ENCODE measurements around the gene E4F1. TPM values are rescaled to one million over a fixed set of nuclear protein-coding genes. Genes with fewer than 3 reads are reported as not detected.

Gene E4F1
- total RNA-seq, 1 donor from 2014 or later = 18.7 TPM

DNA sequence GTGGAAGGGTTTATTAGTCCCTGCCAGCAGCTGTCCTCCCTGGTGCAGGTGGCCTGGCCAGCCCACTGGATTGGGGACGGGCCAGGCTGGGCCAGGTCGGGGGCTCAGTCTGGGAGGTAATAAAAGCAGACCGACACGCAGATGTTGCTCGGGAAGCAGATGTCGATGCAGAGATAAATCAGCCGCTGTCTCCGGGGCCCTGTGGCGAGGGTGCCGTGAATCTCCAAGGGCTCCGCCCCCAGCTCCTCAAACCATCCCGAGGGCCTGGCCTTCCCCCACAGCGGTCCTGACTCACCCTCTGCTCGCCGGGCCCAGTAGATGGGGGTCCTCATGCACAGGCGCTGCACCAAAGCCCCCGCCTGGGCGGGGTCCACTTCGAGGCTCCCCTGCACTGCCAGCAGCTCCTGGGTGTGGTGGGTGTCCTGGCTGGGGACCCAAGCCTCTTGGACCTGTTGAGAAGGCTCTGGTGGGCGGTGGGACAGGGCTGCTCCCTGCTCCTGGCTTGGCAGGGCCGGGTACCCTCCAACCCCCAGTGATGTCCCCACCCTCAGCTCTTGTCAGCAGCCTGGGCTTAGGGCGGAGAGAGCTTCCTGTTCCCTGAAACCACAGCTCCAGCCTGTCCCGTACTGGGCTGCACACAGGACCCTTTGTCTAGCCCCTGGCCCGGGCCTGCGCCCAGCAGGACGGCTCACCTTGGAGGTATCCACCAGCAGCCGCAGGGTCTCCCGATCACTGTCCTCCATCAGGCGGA lies 14.0 kb upstream of the E4F1 start:
- Mint-ChIP-seq H3K27me3 (ENCODE audit: low read depth) (no peaks in the 10 kb centered on the region), H3K9me3 (ENCODE audit: low read depth) (no peaks in the 10 kb centered on the region), H3K4me1 (ENCODE audit: low read depth) (peaks cover 40% of the 10 kb centered on the region), H3K4me3 (ENCODE audit: unreplicated experiment) (no peak overlapping the region), H3K27ac (ENCODE audit: unreplicated experiment) (no peak overlapping the region), H3K36me3 (ENCODE audit: low read depth) (peaks cover 7% of the 10 kb centered on the region)
- TF ChIP-seq, protein P1, sequence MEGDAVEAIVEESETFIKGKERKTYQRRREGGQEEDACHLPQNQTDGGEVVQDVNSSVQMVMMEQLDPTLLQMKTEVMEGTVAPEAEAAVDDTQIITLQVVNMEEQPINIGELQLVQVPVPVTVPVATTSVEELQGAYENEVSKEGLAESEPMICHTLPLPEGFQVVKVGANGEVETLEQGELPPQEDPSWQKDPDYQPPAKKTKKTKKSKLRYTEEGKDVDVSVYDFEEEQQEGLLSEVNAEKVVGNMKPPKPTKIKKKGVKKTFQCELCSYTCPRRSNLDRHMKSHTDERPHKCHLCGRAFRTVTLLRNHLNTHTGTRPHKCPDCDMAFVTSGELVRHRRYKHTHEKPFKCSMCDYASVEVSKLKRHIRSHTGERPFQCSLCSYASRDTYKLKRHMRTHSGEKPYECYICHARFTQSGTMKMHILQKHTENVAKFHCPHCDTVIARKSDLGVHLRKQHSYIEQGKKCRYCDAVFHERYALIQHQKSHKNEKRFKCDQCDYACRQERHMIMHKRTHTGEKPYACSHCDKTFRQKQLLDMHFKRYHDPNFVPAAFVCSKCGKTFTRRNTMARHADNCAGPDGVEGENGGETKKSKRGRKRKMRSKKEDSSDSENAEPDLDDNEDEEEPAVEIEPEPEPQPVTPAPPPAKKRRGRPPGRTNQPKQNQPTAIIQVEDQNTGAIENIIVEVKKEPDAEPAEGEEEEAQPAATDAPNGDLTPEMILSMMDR (IDR thresholded peaks at IDR 0.05) = no peak
- DNase-seq (ENCODE audit: low spot score) = no peak

DNA sequence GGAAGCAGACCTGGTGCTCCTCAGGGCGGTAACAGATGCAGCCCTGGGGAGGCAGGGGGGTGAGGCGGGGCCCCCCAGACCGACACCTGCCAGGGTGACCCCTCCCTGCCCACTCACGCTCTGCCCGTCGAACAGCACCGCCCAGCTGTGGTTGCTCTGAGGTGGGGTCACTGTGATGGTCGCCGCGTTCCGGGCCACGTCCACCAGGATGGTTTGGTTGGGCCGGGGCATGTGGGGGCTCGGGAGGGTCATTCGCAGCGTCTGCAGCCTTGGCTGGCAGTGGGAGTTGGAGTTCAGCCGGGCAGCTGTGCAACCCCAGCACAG lies 13.4 kb upstream of the E4F1 start:
- peaks cover 36% of the 10 kb centered on the region for H3K4me1 Mint-ChIP-seq (ENCODE audit: low read depth)
- no peak for DNase-seq (ENCODE audit: low spot score)
- H3K36me3 Mint-ChIP-seq (ENCODE audit: low read depth) = peaks cover 7% of the 10 kb centered on the region
- TF ChIP-seq, protein P1 (IDR thresholded peaks at IDR 0.05) = no peak
- no peak overlapping the region for H3K4me3 Mint-ChIP-seq (ENCODE audit: unreplicated experiment)
- H3K27ac Mint-ChIP-seq (ENCODE audit: unreplicated experiment) = no peak overlapping the region
- H3K9me3 Mint-ChIP-seq (ENCODE audit: low read depth) = no peaks in the 10 kb centered on the region
- no peaks in the 10 kb centered on the region for H3K27me3 Mint-ChIP-seq (ENCODE audit: low read depth)

DNA sequence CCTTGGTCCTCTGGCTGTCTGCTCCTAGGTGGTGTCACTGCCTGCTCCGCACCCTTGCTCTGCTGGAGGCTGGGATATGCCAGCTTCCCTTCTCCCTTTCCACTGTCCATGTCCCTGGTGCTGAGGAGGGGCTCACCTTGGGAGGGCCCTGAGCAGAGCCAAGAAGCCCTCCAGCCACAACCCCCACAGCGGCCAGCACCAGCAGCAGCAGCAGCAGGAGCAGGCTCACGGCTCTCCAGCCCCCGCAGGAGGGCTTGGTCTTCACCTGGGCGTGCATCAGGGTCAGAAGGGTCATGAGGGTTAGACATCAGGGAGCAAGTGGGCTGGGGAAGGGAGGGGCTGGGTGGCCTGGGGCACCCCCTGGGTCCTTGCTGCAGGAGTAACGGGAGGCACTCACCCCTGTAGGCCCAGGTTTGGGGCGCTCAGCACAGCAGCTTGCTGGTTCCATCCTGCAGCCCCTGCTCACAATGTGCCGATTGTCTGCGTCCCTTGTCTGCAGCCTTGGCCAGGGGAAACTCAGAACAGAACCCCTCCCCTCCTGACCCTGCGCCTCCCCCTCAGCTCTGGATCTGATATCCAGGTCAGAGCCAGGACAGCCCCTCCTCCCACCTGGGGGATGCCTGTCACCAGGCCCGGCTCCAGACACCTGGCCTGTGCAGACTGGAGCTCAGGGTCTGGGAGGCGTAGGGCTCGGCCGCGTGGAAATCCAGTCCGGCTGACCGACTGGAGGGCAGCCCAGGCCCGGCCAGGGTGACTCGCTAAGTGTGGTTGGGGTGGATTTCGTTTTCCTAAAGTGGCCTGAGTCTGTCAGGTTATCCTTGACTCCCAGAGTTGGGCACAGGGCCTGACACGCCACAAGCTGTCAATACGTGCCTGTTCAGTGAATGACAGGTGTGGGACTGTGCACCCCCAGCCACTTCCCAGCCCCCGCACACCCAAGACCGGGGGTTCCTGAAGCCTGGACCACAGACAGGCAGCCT lies 12.7 kb upstream of the E4F1 start, which contains the start of gene BRICD5:
TSS of gene BRICD5 (minus strand) at position 478 of the 980 bp plus-strand sequence. CDS start at position 448, 30 bp downstream.
- TF ChIP-seq, protein P1 (IDR thresholded peaks at IDR 0.05) = no peak
- H3K4me3 Mint-ChIP-seq (ENCODE audit: unreplicated experiment) = no peak within 1 kb of the TSS
- no peak for DNase-seq (ENCODE audit: low spot score)
- H3K27ac Mint-ChIP-seq (ENCODE audit: unreplicated experiment) = no peak within 1 kb of the TSS
- H3K36me3 Mint-ChIP-seq (ENCODE audit: low read depth) = peaks cover 7% of the 10 kb centered on the region
- peaks cover 39% of the 10 kb centered on the region for H3K4me1 Mint-ChIP-seq (ENCODE audit: low read depth)
- no peaks in the 10 kb centered on the region for H3K27me3 Mint-ChIP-seq (ENCODE audit: low read depth)
- no peaks in the 10 kb centered on the region for H3K9me3 Mint-ChIP-seq (ENCODE audit: low read depth)

DNA sequence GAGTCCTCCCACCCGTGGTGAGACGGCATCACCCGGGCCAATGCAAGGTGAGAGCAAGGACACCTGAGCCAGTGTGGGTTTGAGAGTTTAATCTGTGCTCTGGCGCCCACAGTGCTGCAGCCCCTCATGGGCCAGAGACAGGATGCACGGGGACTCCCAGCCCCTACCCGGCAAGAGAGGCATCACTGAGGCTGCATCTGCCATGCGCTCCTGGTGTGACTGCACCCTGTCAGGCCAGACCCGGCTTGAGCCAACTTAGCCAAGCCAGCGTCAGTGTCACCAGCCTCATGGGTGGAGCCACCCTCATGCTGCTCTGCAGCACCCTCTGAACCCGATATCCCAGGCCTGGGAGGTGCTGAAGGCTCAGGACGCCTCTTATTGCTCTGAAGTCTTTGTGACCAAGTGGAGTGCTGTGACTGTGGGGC lies 11.5 kb upstream of the E4F1 start:
- DNase-seq (ENCODE audit: low spot score) = no peak
- Mint-ChIP-seq H3K4me3 (ENCODE audit: unreplicated experiment) (no peak overlapping the region), H3K4me1 (ENCODE audit: low read depth) (peaks cover 31% of the 10 kb centered on the region), H3K27ac (ENCODE audit: unreplicated experiment) (no peak overlapping the region), H3K27me3 (ENCODE audit: low read depth) (no peaks in the 10 kb centered on the region), H3K36me3 (ENCODE audit: low read depth) (peaks cover 7% of the 10 kb centered on the region), H3K9me3 (ENCODE audit: low read depth) (no peaks in the 10 kb centered on the region)
- TF ChIP-seq, protein P1 (IDR thresholded peaks at IDR 0.05) = no peak

All from chondrocyte (in vitro differentiated cells).